Endometrial microvascular endothelial cells (primary cell): ENCODE measurements around the gene ACP2. TPM values are rescaled to one million over a fixed set of nuclear protein-coding genes. Genes with fewer than 3 reads are reported as not detected.

Experiments
- in situ Hi-C: cut with HindIII; loops from 2 replicates; pipeline ENCODE4 v1.10.0; 2017; ENCODE audit warnings: low sequenced_read_pairs, low pct_unique_long_range_greater_than_20kb; ENCODE audit errors: inconsistent ontology term
- total RNA-seq: library from RNA; depleted of rRNA; stranded (reverse); fragments of >200 nt; gene quantifications from one replicate; pipeline ENCODE4 v1.2.3, GENCODE V29; 2015; ENCODE audit errors: inconsistent ontology term

The ACP2 gene
- 72.4 TPM for total RNA-seq

DNA sequence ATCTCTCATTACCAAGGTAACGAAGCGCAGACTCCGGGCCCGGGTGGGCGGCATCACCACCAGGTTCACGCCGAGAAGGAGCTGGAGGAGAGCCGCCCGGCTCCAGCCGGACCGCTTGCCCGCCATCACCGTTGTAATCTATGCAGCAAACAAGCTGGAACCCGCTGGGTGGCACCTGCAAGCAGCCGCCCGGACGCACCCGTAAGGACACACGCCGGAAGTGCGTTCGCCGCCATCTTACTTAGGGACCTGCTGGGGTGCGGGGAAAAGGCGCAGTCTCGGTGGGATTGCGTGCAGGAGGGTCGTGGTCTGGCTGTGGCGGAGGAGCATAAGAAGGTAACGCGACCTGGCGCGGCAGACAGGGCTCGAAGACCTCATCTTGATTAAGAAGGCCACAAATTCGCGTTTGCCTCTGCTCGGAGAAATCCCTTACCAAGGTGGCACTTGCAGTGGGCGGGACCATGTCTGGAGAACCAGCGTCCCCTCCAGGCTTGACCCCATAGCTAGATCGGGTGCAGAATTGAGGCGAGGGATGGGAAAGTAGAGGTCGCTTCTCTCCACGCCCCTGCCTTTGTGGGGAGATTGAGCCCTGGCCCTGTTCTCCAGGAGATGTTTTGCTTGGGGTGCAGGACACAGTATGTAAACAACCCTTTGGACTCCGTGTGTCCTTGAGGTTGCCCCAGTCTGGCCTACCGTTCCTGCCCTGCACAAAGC is at the start of gene ACP2:
Gene ACP2 (minus strand): TSS at position 151 of the 714 bp plus-strand sequence. CDS start 25 bp downstream, at position 126.
- in situ Hi-C loops = no loop called here

GRCh38 chr11:47296045-47296444 is 47.4 kb upstream of the ACP2 start:
- in situ Hi-C loops = no loop called here

- in situ Hi-C loops = no loop called here
These were observed 46.8 kb upstream of the ACP2 start for GRCh38 chr11:47295385-47295784.

GRCh38 chr11:47289856-47290255 is 41.2 kb upstream of the ACP2 start:
- in situ Hi-C loops = no loop called here

- in situ Hi-C loops = no loop called here
These were observed 39.5 kb upstream of the ACP2 start for GRCh38 chr11:47288066-47288465.

DNA sequence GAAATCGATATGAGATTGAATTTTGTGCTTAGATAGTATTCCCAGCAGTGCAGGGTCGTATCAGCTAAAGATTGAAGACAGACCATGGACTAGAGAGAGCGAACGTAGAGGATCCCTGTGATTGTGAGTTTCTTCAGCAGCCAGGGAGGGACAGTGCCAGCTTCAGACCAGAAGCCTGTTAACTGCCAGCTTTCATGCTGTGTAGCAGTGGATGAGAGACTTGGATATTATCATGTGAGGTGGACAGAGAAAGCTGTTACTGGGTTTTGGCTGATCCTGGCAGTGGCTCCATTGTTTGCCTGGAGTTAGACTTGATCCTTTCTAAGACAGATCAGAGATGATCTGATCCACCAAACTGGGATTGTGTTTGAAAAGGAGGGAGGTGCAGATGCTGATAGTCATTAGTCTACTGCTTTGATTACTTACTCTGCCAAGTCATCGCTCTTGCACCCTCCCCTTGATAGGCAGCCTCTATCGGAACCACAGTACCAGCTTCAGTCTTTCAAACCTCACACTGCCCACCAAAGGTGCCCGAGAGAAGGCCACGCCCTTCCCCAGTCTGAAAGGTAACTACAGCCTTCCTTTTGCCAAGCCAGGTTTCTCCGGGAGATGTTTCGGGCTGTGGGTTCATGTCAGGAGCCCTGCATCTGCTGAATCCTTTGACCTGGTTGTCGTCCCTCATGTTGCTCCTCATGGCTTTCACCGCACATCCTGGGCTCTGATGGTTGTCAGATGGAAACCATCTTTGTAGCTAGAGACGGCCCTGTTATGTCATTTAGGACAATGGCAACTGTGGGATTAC is 37.6 kb upstream of the ACP2 start:
- in situ Hi-C loops = no loop called here

DNA sequence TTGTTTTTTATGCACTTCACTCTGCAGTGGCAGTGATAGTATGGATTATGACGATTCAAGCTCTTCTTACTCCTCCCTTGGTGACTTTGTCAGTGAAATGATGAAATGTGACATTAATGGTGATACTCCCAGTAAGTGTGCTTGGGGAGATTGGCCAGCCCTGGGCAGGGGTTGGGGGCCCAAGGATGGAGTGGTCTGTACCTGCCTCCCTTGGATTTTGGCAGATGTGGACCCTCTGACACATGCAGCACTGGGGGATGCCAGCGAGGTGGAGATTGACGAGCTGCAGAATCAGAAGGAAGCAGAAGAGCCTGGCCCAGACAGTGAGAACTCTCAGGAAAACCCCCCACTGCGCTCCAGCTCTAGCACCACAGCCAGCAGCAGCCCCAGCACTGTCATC is 35.5 kb upstream of the ACP2 start:
- in situ Hi-C loops = no loop called here

- in situ Hi-C loops = no loop called here
These were observed 33.8 kb upstream of the ACP2 start for GRCh38 chr11:47282462-47282861.

- in situ Hi-C loops = no loop called here
These were observed 32.2 kb upstream of the ACP2 start for GRCh38 chr11:47280860-47281259.

- in situ Hi-C loops = no loop called here
These were observed 31.5 kb upstream of the ACP2 start for GRCh38 chr11:47280099-47280498.

GRCh38 chr11:47278769-47279168 is 30.2 kb upstream of the ACP2 start:
- in situ Hi-C loops = no loop called here

- in situ Hi-C loops = no loop called here
These were observed 29.4 kb upstream of the ACP2 start for GRCh38 chr11:47278058-47278457.

DNA sequence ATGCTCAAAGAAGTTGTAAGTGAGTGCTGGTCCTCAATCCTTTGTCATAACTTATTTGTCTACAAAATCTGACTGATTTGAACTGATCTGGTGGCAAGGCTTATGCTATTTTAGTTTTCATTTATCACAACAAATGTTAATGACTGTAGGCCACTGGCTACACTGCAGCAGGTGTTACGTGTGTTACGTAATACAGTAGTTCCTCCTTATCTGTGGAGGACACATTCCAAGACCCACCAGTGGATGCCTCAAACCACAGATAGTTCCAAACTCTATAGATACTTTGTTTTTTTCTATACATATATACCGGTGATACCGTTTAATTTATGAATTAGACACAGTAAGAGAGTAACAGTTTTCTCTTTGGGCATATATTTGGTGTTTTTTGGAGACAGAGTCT is 28.3 kb upstream of the ACP2 start:
- in situ Hi-C loops = no loop called here

GRCh38 chr11:47274495-47275235 is 26.1 kb upstream of the ACP2 start:
- in situ Hi-C loops = no loop called here

GRCh38 chr11:47272706-47273105 is 24.1 kb upstream of the ACP2 start:
- in situ Hi-C loops = no loop called here

DNA sequence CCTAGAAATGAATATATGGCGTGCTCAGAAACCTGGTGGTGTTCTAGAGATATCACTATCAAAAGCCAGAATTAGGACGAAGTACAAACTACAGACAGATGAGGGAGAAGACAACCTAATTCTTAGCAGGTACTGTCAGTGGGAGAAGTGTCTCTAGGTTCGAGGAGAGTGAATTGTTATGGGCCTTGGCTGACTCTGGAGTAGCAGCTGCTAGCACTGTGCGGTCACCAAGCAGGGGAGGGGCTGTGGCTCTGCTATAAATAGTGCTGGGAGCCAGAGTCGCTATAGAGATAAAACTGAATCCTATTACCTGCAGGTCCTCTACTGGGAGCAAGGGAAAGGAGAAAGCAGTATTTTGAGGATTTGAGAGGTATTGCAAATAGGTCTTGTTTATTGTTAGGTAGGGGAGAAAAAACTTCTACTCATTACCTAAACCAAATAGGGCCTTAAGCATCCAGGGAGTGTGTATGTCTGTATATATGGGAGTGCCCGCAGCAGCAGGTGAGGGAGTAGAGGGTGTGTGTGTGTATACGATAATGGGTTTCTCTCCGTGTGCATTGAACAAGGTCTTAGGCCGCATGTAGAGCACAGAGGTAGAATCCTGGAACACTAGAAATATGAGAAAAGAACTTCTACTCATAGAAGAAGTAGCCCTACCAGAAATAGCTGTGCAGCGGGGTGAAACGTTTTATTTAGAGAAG is 23.5 kb upstream of the ACP2 start:
- in situ Hi-C loops = no loop called here

DNA sequence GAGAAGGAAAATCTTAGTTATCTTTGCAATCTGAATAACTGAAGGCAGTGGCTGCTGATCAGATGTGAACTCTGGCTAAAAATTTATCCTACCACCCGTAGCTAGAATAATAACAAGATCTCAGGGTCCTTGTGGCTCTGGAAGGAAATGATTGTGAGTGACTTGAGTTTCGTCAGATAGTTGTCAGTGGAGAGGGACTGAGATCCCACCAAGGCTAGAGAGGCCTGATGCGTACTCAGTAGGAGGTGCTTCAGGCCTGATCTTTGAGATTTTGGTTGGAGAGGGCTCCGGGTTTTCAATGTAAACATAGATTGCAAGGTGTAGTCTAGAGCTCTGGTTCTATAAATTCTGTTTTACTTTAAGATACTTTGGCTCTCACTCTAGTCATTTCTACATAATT is 22.7 kb upstream of the ACP2 start:
- in situ Hi-C loops = no loop called here

- in situ Hi-C loops = no loop called here
These were observed 22.0 kb upstream of the ACP2 start for GRCh38 chr11:47270331-47271271.
